Gastrocnemius medialis (tissue), 4 donors: ENCODE measurements around the gene SLC17A2.

Source experiments
- CTCF ChIP-seq, 5 experiments: fragments of 450-650 bp in 3 of 5; fragments of 200-600 bp in 2 of 5; sonication (generic) in 2 of 5; IDR thresholded peaks in 4 of 5; conservative IDR thresholded peaks in 1 of 5; 1 replicate in 4 of 5; 2 replicates in 1 of 5; pipeline ENCODE4 v1.5.1; 2016 to 2019; ENCODE audit warnings: antibody characterized with exemption in 5 of 5, mild to moderate bottlenecking in 3 of 5, moderate library complexity in 3 of 5
- POLR2A ChIP-seq, 2 donors: fragments of 450-650 bp; IDR thresholded peaks; one replicate each; pipeline ENCODE4 v1.6.1; 2017; ENCODE audit warnings: antibody characterized with exemption in 2 of 2, mild to moderate bottlenecking in 2 of 2, moderate library complexity in 2 of 2

GRCh38 chr6:25888626-25889025 is 41.9 kb downstream of the SLC17A2 start:
- TF ChIP-seq CTCF (IDR thresholded peaks at IDR 0.05 in 4 of 5, conservative IDR thresholded peaks at IDR 0.05 in 1 of 5) (no peak), POLR2A (IDR thresholded peaks at IDR 0.05) (no peak)
